Neural cell (in vitro differentiated cells): ENCODE data around the gene DMXL1. TPM values are rescaled to one million over a fixed set of nuclear protein-coding genes. Genes with fewer than 3 reads are reported as not detected.

Source experiments
- H2AFZ ChIP-seq: fragments of 200-600, 300-800 bp; sonication (generic), shearing (Covaris generic); 2 replicates; pipeline ENCODE4 v1.6.0; 2014; ENCODE audit warnings: low read depth, mild to moderate bottlenecking, antibody characterized with exemption, low read length, moderate library complexity
- H3F3A ChIP-seq: fragments of 200-600 bp; shearing (Covaris generic); 2 replicates; pipeline ENCODE4 v1.6.1; 2016; ENCODE audit warnings: mild to moderate bottlenecking, moderate library complexity, mixed read lengths, antibody characterized with exemption, low read length; ENCODE audit not compliant: insufficient read depth, poor library complexity, severe bottlenecking
- H3K27ac ChIP-seq: fragments of 200-600, 300-800 bp; sonication (generic), shearing (Covaris generic); 2 replicates; pipeline ENCODE4 v1.5.1; 2014; ENCODE audit warnings: mild to moderate bottlenecking, low read length, moderate library complexity
- H3K27me3 ChIP-seq: fragments of 300-800, 200-600 bp; sonication (generic), shearing (Covaris generic); 2 replicates; pipeline ENCODE4 v1.6.0; 2014; ENCODE audit warnings: mild to moderate bottlenecking, low read depth, low read length, moderate library complexity; ENCODE audit not compliant: insufficient read depth
- H3K36me3 ChIP-seq: fragments of 300-800, 200-600 bp; sonication (generic), shearing (Covaris generic); 2 replicates; pipeline ENCODE4 v1.5.1; 2014; ENCODE audit warnings: mild to moderate bottlenecking, antibody characterized with exemption, low read length, moderate library complexity; ENCODE audit not compliant: insufficient read depth
- H3K4me2 ChIP-seq: fragments of 300-800, 200-600 bp; sonication (generic), shearing (Covaris generic); 2 replicates; pipeline ENCODE4 v1.6.0; 2014; ENCODE audit warnings: mild to moderate bottlenecking, low read length
- H3K4me3 ChIP-seq: fragments of 300-800, 200-600 bp; sonication (generic), shearing (Covaris generic); 2 replicates; pipeline ENCODE4 v1.5.1; 2014; ENCODE audit warnings: mild to moderate bottlenecking, low read length, moderate library complexity
- H3K79me2 ChIP-seq: fragments of 200-600 bp; shearing (Covaris generic); replicated peaks from 2 replicates; pipeline ENCODE4 v1.6.0; 2014; ENCODE audit warnings: mild to moderate bottlenecking, low read length, moderate library complexity; ENCODE audit not compliant: insufficient read depth
- H3K9ac ChIP-seq: fragments of 300-800, 200-600 bp; sonication (generic), shearing (Covaris generic); 2 replicates; pipeline ENCODE4 v1.6.1; 2016; ENCODE audit warnings: mild to moderate bottlenecking, low read length, mixed read lengths
- H3K9me2 ChIP-seq: fragments of 200-600 bp; shearing (Covaris generic); 2 replicates; pipeline ENCODE4 v1.6.1; 2016; ENCODE audit warnings: mild to moderate bottlenecking, low read length, mixed read lengths; ENCODE audit not compliant: insufficient read depth
- H3K9me3 ChIP-seq: fragments of 200-600, 300-800 bp; sonication (generic), shearing (Covaris generic); 2 replicates; pipeline ENCODE4 v1.6.1; 2016; ENCODE audit warnings: mild to moderate bottlenecking, mixed run types, low read length, moderate library complexity, mixed read lengths
- H4K20me1 ChIP-seq: fragments of 200-600 bp; shearing (Covaris generic); 2 replicates; pipeline ENCODE4 v1.6.1; 2016; ENCODE audit warnings: mild to moderate bottlenecking, mixed run types; ENCODE audit not compliant: insufficient read depth
- EZH2 ChIP-seq: fragments of 200-600, 300-800 bp; shearing (Covaris generic), sonication (generic); IDR thresholded peaks from 2 replicates; pipeline ENCODE4 v1.6.1; 2014; ENCODE audit warnings: antibody characterized with exemption, low read length, borderline replicate concordance, mild to moderate bottlenecking; ENCODE audit not compliant: insufficient read depth, poor library complexity, severe bottlenecking
- MXI1 ChIP-seq: fragments of 450-650 bp; conservative IDR thresholded peaks from 2 replicates; pipeline ENCODE4 v1.6.1; 2014; ENCODE audit warnings: antibody characterized with exemption, mild to moderate bottlenecking; ENCODE audit not compliant: poor library complexity, severe bottlenecking
- POLR2AphosphoS5 ChIP-seq: IDR thresholded peaks from 2 replicates; pipeline ENCODE4 v1.6.1; 2012
- RAD21 ChIP-seq: fragments of 450-650 bp; conservative IDR thresholded peaks from 2 replicates; pipeline ENCODE4 v1.6.1; 2014; ENCODE audit warnings: antibody characterized with exemption, mild to moderate bottlenecking, moderate library complexity
- REST ChIP-seq: IDR thresholded peaks from 2 replicates; pipeline ENCODE4 v1.6.1; 2012; ENCODE audit warnings: borderline replicate concordance
- TAF1 ChIP-seq: IDR thresholded peaks from 2 replicates; pipeline ENCODE4 v1.6.1; 2012; ENCODE audit warnings: low read depth
- polyA plus RNA-seq: library from polyadenylated mRNA; depleted of rRNA; stranded (reverse); fragments of >200 nt; gene quantifications from 2 replicates; pipeline ENCODE4 v1.2.3, GENCODE V29; 2014
- small RNA-seq, 3 experiments: library from RNA; depleted of rRNA; stranded (forward); fragments of <200 nt; gene quantifications; one replicate each; pipeline ENCODE3, GENCODE V24; 2012
- TF ChIP-seq, protein P1 (sequence below): fragments of 450-650 bp; IDR thresholded peaks from 2 replicates; pipeline ENCODE4 v1.5.1; 2014; ENCODE audit warnings: antibody characterized with exemption, mild to moderate bottlenecking, moderate library complexity; ENCODE audit not compliant: poor library complexity, severe bottlenecking

Gene DMXL1
- polyA plus RNA-seq, 1 donor from 2014 or later: 46.9 TPM

DNA sequence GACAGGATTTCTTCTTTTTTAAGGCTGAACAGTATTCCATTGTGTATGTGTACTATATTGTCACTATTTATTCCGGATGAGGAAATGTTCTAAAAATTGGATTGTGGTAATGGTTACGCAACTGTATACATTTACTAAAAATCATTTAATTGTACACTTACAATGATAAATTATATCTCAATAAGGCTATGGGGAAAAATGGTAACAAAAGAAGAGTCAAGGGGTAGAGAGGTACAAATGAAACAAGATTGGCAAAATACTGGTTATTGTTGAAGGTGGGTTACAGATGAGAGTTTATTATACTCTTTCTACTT lies 222.6 kb downstream of the DMXL1 start:
- TF ChIP-seq, protein P1, sequence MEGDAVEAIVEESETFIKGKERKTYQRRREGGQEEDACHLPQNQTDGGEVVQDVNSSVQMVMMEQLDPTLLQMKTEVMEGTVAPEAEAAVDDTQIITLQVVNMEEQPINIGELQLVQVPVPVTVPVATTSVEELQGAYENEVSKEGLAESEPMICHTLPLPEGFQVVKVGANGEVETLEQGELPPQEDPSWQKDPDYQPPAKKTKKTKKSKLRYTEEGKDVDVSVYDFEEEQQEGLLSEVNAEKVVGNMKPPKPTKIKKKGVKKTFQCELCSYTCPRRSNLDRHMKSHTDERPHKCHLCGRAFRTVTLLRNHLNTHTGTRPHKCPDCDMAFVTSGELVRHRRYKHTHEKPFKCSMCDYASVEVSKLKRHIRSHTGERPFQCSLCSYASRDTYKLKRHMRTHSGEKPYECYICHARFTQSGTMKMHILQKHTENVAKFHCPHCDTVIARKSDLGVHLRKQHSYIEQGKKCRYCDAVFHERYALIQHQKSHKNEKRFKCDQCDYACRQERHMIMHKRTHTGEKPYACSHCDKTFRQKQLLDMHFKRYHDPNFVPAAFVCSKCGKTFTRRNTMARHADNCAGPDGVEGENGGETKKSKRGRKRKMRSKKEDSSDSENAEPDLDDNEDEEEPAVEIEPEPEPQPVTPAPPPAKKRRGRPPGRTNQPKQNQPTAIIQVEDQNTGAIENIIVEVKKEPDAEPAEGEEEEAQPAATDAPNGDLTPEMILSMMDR: no peak
- TF ChIP-seq TAF1 (no peak), RAD21 (no peak), REST (no peak), EZH2 (no peak), MXI1 (no peak), POLR2AphosphoS5 (no peak)
- no peak overlapping the region for H3K4me3 ChIP-seq
- H3K79me2 ChIP-seq: no peaks in the 10 kb centered on the region
- H3K9me3 ChIP-seq: no peaks in the 10 kb centered on the region
- H3K36me3 ChIP-seq: no peaks in the 10 kb centered on the region
- H4K20me1 ChIP-seq: no peaks in the 10 kb centered on the region
- H3K4me2 ChIP-seq: no peak overlapping the region
- no peaks in the 10 kb centered on the region for H3F3A ChIP-seq
- H3K27ac ChIP-seq: no peak overlapping the region
- no peak overlapping the region for H2AFZ ChIP-seq
- no peaks in the 10 kb centered on the region for H3K27me3 ChIP-seq
- H3K9ac ChIP-seq: no peak overlapping the region
- no peaks in the 10 kb centered on the region for H3K9me2 ChIP-seq

Small RNA genes lying within 50 kb of the gene (small RNA-seq; reads per million reads assigned to genes)
- gene LAMTOR3P2 (0 reads per million in 3 experiments), gene MIR5706 (0 to 0.13 (median 0) reads per million in 3 experiments), gene RNU6-701P (0 reads per million in 3 experiments)

Other genes starting within 250 kb of the DMXL1 start
- gene DTWD2, start 82.5 kb upstream of the DMXL1 start, polyA plus RNA-seq: 3.3 and 6.6 TPM in 2 replicates